B cell (primary cell): ENCODE results near the gene RBKS. TPM values are rescaled to one million over a fixed set of nuclear protein-coding genes. Genes with fewer than 3 reads are reported as not detected.

Experiments
- ATAC-seq: fragments of 200-7000 bp; cut with Tn5 transposase; one replicate; pipeline ENCODE4 v1.10.0; 2021; ENCODE audit warnings: low read depth, mild to moderate bottlenecking, moderate number of reproducible peaks, moderate library complexity
- CTCF ChIA-PET: fragments of 350-600 bp; sonication (Branson Sonifier 250); formaldehyde crosslinking; loops from one replicate; lab custom pipeline; 2021; ENCODE audit warnings: antibody characterized with exemption, inconsistent platforms; lab: Charles Lee
- POLR2A ChIA-PET: fragments of 350-600 bp; sonication (Branson Sonifier 250); formaldehyde crosslinking; loops from one replicate; lab custom pipeline; 2021; ENCODE audit warnings: antibody characterized with exemption; lab: Charles Lee
- DNase-seq: peaks from one replicate; pipeline ENCODE4 v3.0.0; 2013
- H2AFZ ChIP-seq: 2 replicates; pipeline ENCODE4 v1.6.1; 2012; ENCODE audit warnings: mild to moderate bottlenecking, low read depth, low read length; ENCODE audit not compliant: insufficient read depth, poor library complexity, severe bottlenecking
- H3K27ac ChIP-seq, 2 donors: 1 replicate in 1 of 2; 2 replicates in 1 of 2; pipeline ENCODE4 v1.5.1; 2012 to 2013; ENCODE audit warnings: low read length in 2 of 2, mild to moderate bottlenecking in 2 of 2, moderate library complexity in 1 of 2
- H3K27me3 ChIP-seq, 4 experiments: fragments of 200-600 bp in 1 of 4; sonication (generic) in 1 of 4; replicated peaks in 1 of 4; 1 replicate in 2 of 4; 2 replicates in 2 of 4; pipeline versions ENCODE4 v1.6.1 to v1.7.0; 2013 to 2016; ENCODE audit warnings: low read length in 3 of 4, mild to moderate bottlenecking in 2 of 4, mixed read lengths in 1 of 4, moderate library complexity in 1 of 4; ENCODE audit not compliant: insufficient read depth in 4 of 4, control insufficient read depth in 3 of 4; ENCODE audit errors: control extremely low read depth in 1 of 4
- H3K36me3 ChIP-seq, 2 experiments: replicated peaks in 1 of 2; 1 replicate in 1 of 2; 2 replicates in 1 of 2; pipeline versions ENCODE4 v1.6.1 to v1.7.1; 2013; ENCODE audit warnings: low read length in 1 of 2; ENCODE audit not compliant: insufficient read depth in 2 of 2, control insufficient read depth in 1 of 2; ENCODE audit errors: control extremely low read depth in 1 of 2, extremely low read depth in 1 of 2
- H3K4me1 ChIP-seq, 2 donors: fragments of 200-600 bp in 1 of 2; sonication (generic) in 1 of 2; 1 replicate in 1 of 2; 2 replicates in 1 of 2; pipeline versions ENCODE4 v1.5.1 to v1.6.1; 2013 to 2017; ENCODE audit warnings: low read length in 2 of 2; ENCODE audit not compliant: control insufficient read depth in 2 of 2, insufficient read depth in 2 of 2
- H3K4me2 ChIP-seq: replicated peaks from 2 replicates; pipeline ENCODE3; 2012; ENCODE audit warnings: mild to moderate bottlenecking, low read depth, low read length; ENCODE audit not compliant: poor library complexity, severe bottlenecking
- H3K4me3 ChIP-seq, 5 experiments: fragments of 200-600 bp in 1 of 5; sonication (generic) in 1 of 5; 1 replicate in 3 of 5; 2 replicates in 2 of 5; pipeline versions ENCODE4 v1.5.1 to v1.7.0; 2011 to 2016; ENCODE audit warnings: low read length in 4 of 5, mild to moderate bottlenecking in 4 of 5, low read depth in 2 of 5, control low read depth in 1 of 5, moderate library complexity in 1 of 5; ENCODE audit not compliant: insufficient read depth in 1 of 5; ENCODE audit errors: control extremely low read depth in 1 of 5, extremely low read depth in 1 of 5
- H3K79me2 ChIP-seq: fragments of 200-600 bp; sonication (generic); one replicate; pipeline ENCODE4 v1.6.0; 2016; ENCODE audit warnings: low read length; ENCODE audit not compliant: control insufficient read depth, insufficient read depth
- H3K9ac ChIP-seq: fragments of 200-600 bp; sonication (generic); 2 replicates; pipeline ENCODE4 v1.6.1; 2017; ENCODE audit warnings: mild to moderate bottlenecking, low read length, moderate library complexity
- H3K9me3 ChIP-seq, 3 donors: one replicate each; pipeline versions ENCODE4 v1.6.1 to v1.7.1; 2013; ENCODE audit warnings: low read length in 2 of 3; ENCODE audit not compliant: control insufficient read depth in 2 of 3, insufficient read depth in 1 of 3; ENCODE audit errors: control extremely low read depth in 1 of 3
- H4K20me1 ChIP-seq: 2 replicates; pipeline ENCODE4 v1.6.0; 2012; ENCODE audit warnings: mild to moderate bottlenecking, low read length; ENCODE audit not compliant: insufficient read depth, control insufficient read depth, poor library complexity, severe bottlenecking
- H3K27ac Mint-ChIP-seq: one replicate; pipeline ENCODE4 v1.8.0; 2021; ENCODE audit warnings: mixed read lengths
- H3K27me3 Mint-ChIP-seq: one replicate; pipeline ENCODE4 v1.8.0; 2021; ENCODE audit warnings: mixed read lengths
- H3K4me1 Mint-ChIP-seq: one replicate; pipeline ENCODE4 v1.8.0; 2021; ENCODE audit warnings: mixed read lengths
- H3K4me3 Mint-ChIP-seq: one replicate; pipeline ENCODE4 v1.8.0; 2021; ENCODE audit warnings: mixed read lengths
- H3K9me3 Mint-ChIP-seq: one replicate; pipeline ENCODE4 v1.8.0; 2022; ENCODE audit warnings: mixed read lengths; ENCODE audit not compliant: insufficient read depth
- EZH2 ChIP-seq: IDR thresholded peaks from 2 replicates; pipeline ENCODE4 v1.6.1; 2012; ENCODE audit warnings: borderline replicate concordance, low read depth, mild to moderate bottlenecking, moderate library complexity, low read length; ENCODE audit not compliant: insufficient read depth, poor library complexity, severe bottlenecking
- WGBS: methylation state at CpG from one replicate; pipeline ENCODE4 v1.1.5; 2013; ENCODE audit warnings: missing lambda C conversion rate; ENCODE audit not compliant: insufficient coverage; 5-methylcytosine and 5-hydroxymethylcytosine counted together
- intact Hi-C: fragments of 100-400 bp; cut with micrococcal nuclease; formaldehyde crosslinking; loops from one replicate; pipeline ENCODE4 v1.10.0; 2022
- polyA plus RNA-seq: library from polyadenylated mRNA; depleted of rRNA; stranded (reverse); fragments of >200 nt; gene quantifications from 2 replicates; pipeline ENCODE4 v1.2.3, GENCODE V29; 2012
- total RNA-seq, 2 donors: library from RNA; stranded (reverse); fragments of 120-200 nt in 1 of 2; gene quantifications; 1 replicate in 1 of 2; 2 replicates in 1 of 2; pipeline versions ENCODE4 v1.2.3 to v1.2.4, GENCODE V29; 2013 to 2022
- TF ChIP-seq, protein P1 (sequence below): fragments of 200-600 bp; IDR thresholded peaks from one replicate; pipeline ENCODE4 v1.8.0; 2022; ENCODE audit warnings: antibody characterized with exemption, mild to moderate bottlenecking

Gene RBKS
- total and polyA plus RNA-seq, 2 donors (not counting 1 experiment from before 2014, with no cell fraction given) = 6.4 to 9.2 TPM

DNA sequence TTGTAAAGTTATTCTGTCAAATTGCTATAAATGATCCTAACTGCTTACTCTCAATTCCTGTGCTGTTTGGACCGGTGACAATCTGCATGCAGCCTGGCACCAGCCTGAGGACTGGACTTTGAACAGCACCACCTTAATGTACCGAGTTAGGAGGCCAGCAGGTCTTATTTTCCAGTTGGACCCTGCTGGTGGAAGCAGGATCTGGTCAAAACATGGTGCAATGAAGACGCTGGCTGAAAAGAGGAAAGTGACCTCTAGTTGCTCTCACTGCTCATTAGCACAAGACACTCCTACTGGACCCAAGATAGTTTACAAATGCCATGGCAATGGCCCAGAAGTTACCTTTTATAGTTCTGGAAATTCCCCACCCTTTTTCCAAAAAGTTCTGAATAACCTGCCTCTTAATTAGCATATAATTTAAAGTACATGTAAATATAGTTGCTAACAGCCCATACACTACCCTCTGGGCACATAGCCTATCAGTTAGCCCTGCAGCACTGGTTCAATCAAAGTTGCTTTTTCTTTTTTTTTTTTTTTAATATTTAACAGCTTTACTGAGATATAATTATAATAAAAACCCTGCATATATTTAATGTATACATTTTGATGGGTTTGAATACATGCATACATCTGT lies 35.8 kb downstream of the RBKS start:
- Histone ChIP-seq H3K9me3 (peaks cover 3 to 9% (median 6%) of the 10 kb centered on the region in 3 donors), H2AFZ (no peak overlapping the region), H3K36me3 (no peaks in the 10 kb centered on the region), H3K4me1 (no peaks in the 10 kb centered on the region), H3K4me3 (no peak overlapping the region), H3K79me2 (no peaks in the 10 kb centered on the region), H4K20me1 (no peaks in the 10 kb centered on the region), H3K9ac (no peak overlapping the region), H3K27me3 (no peaks in the 10 kb centered on the region), H3K27ac (no peak overlapping the region), H3K4me2 (no peak overlapping the region)
- 90% methylated on average over 2 of the region's 3 CpGs for WGBS
- intact Hi-C loops = no loop called here
- H3K4me3 Mint-ChIP-seq = no peak overlapping the region
- H3K4me1 Mint-ChIP-seq = no peaks in the 10 kb centered on the region
- H3K27ac Mint-ChIP-seq = no peak overlapping the region
- ChIA-PET CTCF (no interaction called here), POLR2A (no interaction called here)
- TF ChIP-seq EZH2 = no peak
- TF ChIP-seq, protein P1, sequence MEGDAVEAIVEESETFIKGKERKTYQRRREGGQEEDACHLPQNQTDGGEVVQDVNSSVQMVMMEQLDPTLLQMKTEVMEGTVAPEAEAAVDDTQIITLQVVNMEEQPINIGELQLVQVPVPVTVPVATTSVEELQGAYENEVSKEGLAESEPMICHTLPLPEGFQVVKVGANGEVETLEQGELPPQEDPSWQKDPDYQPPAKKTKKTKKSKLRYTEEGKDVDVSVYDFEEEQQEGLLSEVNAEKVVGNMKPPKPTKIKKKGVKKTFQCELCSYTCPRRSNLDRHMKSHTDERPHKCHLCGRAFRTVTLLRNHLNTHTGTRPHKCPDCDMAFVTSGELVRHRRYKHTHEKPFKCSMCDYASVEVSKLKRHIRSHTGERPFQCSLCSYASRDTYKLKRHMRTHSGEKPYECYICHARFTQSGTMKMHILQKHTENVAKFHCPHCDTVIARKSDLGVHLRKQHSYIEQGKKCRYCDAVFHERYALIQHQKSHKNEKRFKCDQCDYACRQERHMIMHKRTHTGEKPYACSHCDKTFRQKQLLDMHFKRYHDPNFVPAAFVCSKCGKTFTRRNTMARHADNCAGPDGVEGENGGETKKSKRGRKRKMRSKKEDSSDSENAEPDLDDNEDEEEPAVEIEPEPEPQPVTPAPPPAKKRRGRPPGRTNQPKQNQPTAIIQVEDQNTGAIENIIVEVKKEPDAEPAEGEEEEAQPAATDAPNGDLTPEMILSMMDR = no peak
- peaks cover 5% of the 10 kb centered on the region for H3K9me3 Mint-ChIP-seq
- H3K27me3 Mint-ChIP-seq = no peaks in the 10 kb centered on the region
- ATAC-seq = no peak
- no peak for DNase-seq

DNA sequence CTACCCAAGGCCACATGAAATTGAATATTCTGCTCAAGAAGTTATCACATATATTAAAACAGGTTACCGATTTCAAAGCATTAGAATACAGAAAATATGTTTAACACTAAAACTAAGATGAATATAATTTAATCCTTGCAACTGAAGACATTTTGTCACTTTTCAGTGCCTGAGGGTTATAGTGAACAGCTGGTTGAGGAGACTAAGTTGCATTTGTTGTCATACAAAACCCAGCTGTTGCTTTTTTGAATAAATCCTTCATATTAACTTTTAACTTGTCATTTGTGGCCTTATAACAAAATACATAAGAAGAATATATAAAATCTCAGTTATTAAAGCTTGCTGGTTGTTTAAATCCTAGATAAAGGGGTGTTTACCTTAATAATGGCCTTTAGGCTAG lies 37.5 kb downstream of the RBKS start:
- H3K9ac ChIP-seq = no peak overlapping the region
- Mint-ChIP-seq H3K27me3 (no peaks in the 10 kb centered on the region), H3K9me3 (peaks cover 5% of the 10 kb centered on the region), H3K4me3 (no peak overlapping the region), H3K4me1 (no peaks in the 10 kb centered on the region), H3K27ac (no peak overlapping the region)
- no peak overlapping the region for H3K27ac ChIP-seq
- DNase-seq (no peak), ATAC-seq (no peak)
- H3K4me3 ChIP-seq = no peak overlapping the region
- no peaks in the 10 kb centered on the region for H4K20me1 ChIP-seq
- intact Hi-C loops = no loop called here
- H2AFZ ChIP-seq = no peak overlapping the region
- WGBS = no CpG with 5 or more reads among the region's 1 CpG
- no peak overlapping the region for H3K4me2 ChIP-seq
- H3K4me1 ChIP-seq = no peaks in the 10 kb centered on the region
- H3K9me3 ChIP-seq = peaks cover 0 to 5% (median 3%) of the 10 kb centered on the region in 3 donors
- TF ChIP-seq, protein P1 = no peak
- TF ChIP-seq EZH2 = no peak
- H3K27me3 ChIP-seq = no peaks in the 10 kb centered on the region
- ChIA-PET POLR2A (no interaction called here), CTCF (no interaction called here)
- no peaks in the 10 kb centered on the region for H3K36me3 ChIP-seq
- no peaks in the 10 kb centered on the region for H3K79me2 ChIP-seq
